Upper lobe of left lung (tissue), 6 donors: ENCODE data around the gene DPP10. TPM values are rescaled to one million over a fixed set of nuclear protein-coding genes. Genes with fewer than 3 reads are reported as not detected.

Experiments used
- ATAC-seq, 2 donors: fragments of 200-7000 bp; cut with Tn5 transposase; one replicate each; pipeline ENCODE4 v1.9.1; 2022; ENCODE audit warnings: mild to moderate bottlenecking in 2 of 2, moderate library complexity in 2 of 2; ENCODE audit not compliant: low FRiP score in 2 of 2
- DNase-seq, 2 donors: peaks; one replicate each; pipeline ENCODE4 v3.0.0-alpha.2; 2019 to 2020
- H3K27ac ChIP-seq, 4 donors: fragments of 200-600 bp; sonication (generic); one replicate each; pipeline ENCODE4 v1.5.1; 2016 to 2019
- H3K27me3 ChIP-seq, 4 donors: fragments of 200-600 bp; sonication (generic); one replicate each; pipeline ENCODE4 v1.5.1; 2017 to 2019
- H3K36me3 ChIP-seq, 4 donors: fragments of 200-600 bp; sonication (generic); one replicate each; pipeline ENCODE4 v1.5.1; 2016 to 2019
- H3K4me1 ChIP-seq, 4 donors: fragments of 200-600 bp; sonication (generic); one replicate each; pipeline ENCODE4 v1.5.1; 2018 to 2019
- H3K4me3 ChIP-seq, 4 donors: fragments of 200-600 bp; sonication (generic); one replicate each; pipeline ENCODE4 v1.5.1; 2017 to 2019; ENCODE audit warnings: mild to moderate bottlenecking in 2 of 4, moderate library complexity in 1 of 4
- H3K9me3 ChIP-seq, 4 donors: fragments of 200-600 bp; sonication (generic); one replicate each; pipeline ENCODE4 v1.5.1; 2018 to 2019
- CTCF ChIP-seq, 6 experiments: fragments of 450-650 bp in 4 of 6; fragments of 200-600 bp in 2 of 6; sonication (generic) in 2 of 6; IDR thresholded peaks; one replicate each; pipeline ENCODE4 v1.5.1; 2016 to 2019; ENCODE audit warnings: antibody characterized with exemption in 6 of 6
- EP300 ChIP-seq, 4 donors: sonication (generic); formaldehyde crosslinking; IDR thresholded peaks; one replicate each; pipeline ENCODE4 v1.5.1; 2017; ENCODE audit warnings: antibody characterized with exemption in 4 of 4, control low read depth in 2 of 4
- POLR2A ChIP-seq, 4 donors: fragments of 450-650 bp; IDR thresholded peaks; one replicate each; pipeline ENCODE4 v1.5.1; 2016 to 2017; ENCODE audit warnings: antibody characterized with exemption in 4 of 4, mild to moderate bottlenecking in 2 of 4
- POLR2AphosphoS5 ChIP-seq, 2 donors: sonication (generic); formaldehyde crosslinking; IDR thresholded peaks; one replicate each; pipeline ENCODE4 v1.5.1; 2017; ENCODE audit warnings: antibody characterized with exemption in 2 of 2
- WGBS, 2 donors: methylation state at CpG; one replicate each; pipeline ENCODE4 v1.1.5; 2017 to 2018; 5-methylcytosine and 5-hydroxymethylcytosine counted together
- total RNA-seq, 6 donors: library from RNA; depleted of rRNA in 4 of 6; stranded (reverse); fragments of >200 nt in 4 of 6; gene quantifications; one replicate each; pipeline versions ENCODE4 v1.1.0 to v1.2.1, GENCODE V29; 2016 to 2021
- donor health status: DM: no; HTN: no; CAD: no; lungs with moderate emphysema.
- donor health status: DM: no; HTN: yes; CAD: no; lungs with severe emphysema.

The DPP10 gene
- total RNA-seq, 6 donors from 2014 or later: 0.46 to 1.7 (median 0.77) TPM; not detected in 2

GRCh38 chr2:115194623-115195022 lies 752.2 kb downstream of the DPP10 start:
- H3K27me3 ChIP-seq: no peaks in the 10 kb centered on the region
- H3K4me3 ChIP-seq: no peak overlapping the region
- H3K27ac ChIP-seq: no peak overlapping the region
- no peaks in the 10 kb centered on the region for H3K36me3 ChIP-seq
- WGBS, 2 donors: 68 to 78% methylated on average over 6 of the region's 6 CpGs
- no peaks in the 10 kb centered on the region for H3K4me1 ChIP-seq
- no peak for DNase-seq
- no peaks in the 10 kb centered on the region for H3K9me3 ChIP-seq
- ATAC-seq: no peak
- no peak for TF ChIP-seq EP300 (IDR thresholded peaks at IDR 0.05)
- no peak for TF ChIP-seq CTCF (IDR thresholded peaks at IDR 0.05)
- TF ChIP-seq POLR2A (IDR thresholded peaks at IDR 0.05): no peak
- no peak for TF ChIP-seq POLR2AphosphoS5 (IDR thresholded peaks at IDR 0.05)

GRCh38 chr2:115196587-115196986 lies 754.1 kb downstream of the DPP10 start:
- ATAC-seq (no peak), DNase-seq (no peak)
- Histone ChIP-seq H3K36me3 (no peaks in the 10 kb centered on the region), H3K4me1 (no peaks in the 10 kb centered on the region), H3K4me3 (no peak overlapping the region), H3K27me3 (no peaks in the 10 kb centered on the region), H3K9me3 (no peaks in the 10 kb centered on the region), H3K27ac (no peak overlapping the region)
- TF ChIP-seq POLR2A (IDR thresholded peaks at IDR 0.05) (no peak), EP300 (IDR thresholded peaks at IDR 0.05) (no peak), POLR2AphosphoS5 (IDR thresholded peaks at IDR 0.05) (no peak), CTCF (IDR thresholded peaks at IDR 0.05) (no peak)

GRCh38 chr2:115199966-115200365 lies 757.5 kb downstream of the DPP10 start:
- DNase-seq (no peak), ATAC-seq (no peak)
- Histone ChIP-seq H3K4me1 (no peaks in the 10 kb centered on the region), H3K4me3 (no peak overlapping the region), H3K27me3 (no peaks in the 10 kb centered on the region), H3K27ac (no peak overlapping the region), H3K9me3 (no peaks in the 10 kb centered on the region), H3K36me3 (no peaks in the 10 kb centered on the region)
- TF ChIP-seq POLR2A (IDR thresholded peaks at IDR 0.05): no peak
- TF ChIP-seq EP300 (IDR thresholded peaks at IDR 0.05): no peak
- no peak for TF ChIP-seq POLR2AphosphoS5 (IDR thresholded peaks at IDR 0.05)
- no peak for TF ChIP-seq CTCF (IDR thresholded peaks at IDR 0.05)
- 44 to 64% methylated on average over 4 of the region's 4 CpGs for WGBS, 2 donors

GRCh38 chr2:115201386-115201785 lies 758.9 kb downstream of the DPP10 start:
- no peak for ATAC-seq
- H3K9me3 ChIP-seq: peaks cover 0 to 5% (median 0%) of the 10 kb centered on the region in 4 donors
- 81 to 82% methylated on average over 4 of the region's 4 CpGs for WGBS, 2 donors
- H3K4me3 ChIP-seq: no peak overlapping the region
- H3K27me3 ChIP-seq: no peaks in the 10 kb centered on the region
- no peak for DNase-seq
- TF ChIP-seq EP300 (IDR thresholded peaks at IDR 0.05): no peak
- no peak for TF ChIP-seq POLR2AphosphoS5 (IDR thresholded peaks at IDR 0.05)
- TF ChIP-seq POLR2A (IDR thresholded peaks at IDR 0.05): no peak
- no peak for TF ChIP-seq CTCF (IDR thresholded peaks at IDR 0.05)
- H3K36me3 ChIP-seq: no peaks in the 10 kb centered on the region
- no peaks in the 10 kb centered on the region for H3K4me1 ChIP-seq
- no peak overlapping the region for H3K27ac ChIP-seq

GRCh38 chr2:115208493-115209164 lies 766.2 kb downstream of the DPP10 start:
- no peak for ATAC-seq
- no peaks in the 10 kb centered on the region for H3K27me3 ChIP-seq
- no peak for DNase-seq
- no peaks in the 10 kb centered on the region for H3K36me3 ChIP-seq
- no peak overlapping the region for H3K27ac ChIP-seq
- 31 to 33% methylated on average over 3 of the region's 3 CpGs for WGBS, 2 donors
- TF ChIP-seq POLR2A (IDR thresholded peaks at IDR 0.05) (no peak), CTCF (IDR thresholded peaks at IDR 0.05) (no peak)
- no peaks in the 10 kb centered on the region for H3K4me1 ChIP-seq
- H3K4me3 ChIP-seq: no peak overlapping the region
- peaks cover 0 to 5% (median 0%) of the 10 kb centered on the region in 4 donors for H3K9me3 ChIP-seq
